Stomach (tissue), 4 donors: Measurements from ENCODE around the gene RPTOR.

ENCODE experiments used
- EP300 ChIP-seq: sonication (generic); formaldehyde crosslinking; IDR thresholded peaks from one replicate; pipeline ENCODE4 v1.6.1; 2017; ENCODE audit warnings: antibody characterized with exemption
- POLR2A ChIP-seq, 4 donors: fragments of 450-650 bp; IDR thresholded peaks; one replicate each; pipeline ENCODE4 v1.6.1; 2016; ENCODE audit warnings: antibody characterized with exemption in 4 of 4, control low read depth in 2 of 4, mild to moderate bottlenecking in 1 of 4, moderate library complexity in 1 of 4
- TF ChIP-seq, protein P1 (sequence below), 7 experiments: fragments of 450-650 bp in 4 of 7; fragments of 200-600 bp in 3 of 7; sonication (generic) in 3 of 7; IDR thresholded peaks; one replicate each; pipeline ENCODE4 v1.5.1; 2016 to 2019; ENCODE audit warnings: antibody characterized with exemption in 7 of 7, control low read depth in 2 of 7, mild to moderate bottlenecking in 1 of 7

DNA sequence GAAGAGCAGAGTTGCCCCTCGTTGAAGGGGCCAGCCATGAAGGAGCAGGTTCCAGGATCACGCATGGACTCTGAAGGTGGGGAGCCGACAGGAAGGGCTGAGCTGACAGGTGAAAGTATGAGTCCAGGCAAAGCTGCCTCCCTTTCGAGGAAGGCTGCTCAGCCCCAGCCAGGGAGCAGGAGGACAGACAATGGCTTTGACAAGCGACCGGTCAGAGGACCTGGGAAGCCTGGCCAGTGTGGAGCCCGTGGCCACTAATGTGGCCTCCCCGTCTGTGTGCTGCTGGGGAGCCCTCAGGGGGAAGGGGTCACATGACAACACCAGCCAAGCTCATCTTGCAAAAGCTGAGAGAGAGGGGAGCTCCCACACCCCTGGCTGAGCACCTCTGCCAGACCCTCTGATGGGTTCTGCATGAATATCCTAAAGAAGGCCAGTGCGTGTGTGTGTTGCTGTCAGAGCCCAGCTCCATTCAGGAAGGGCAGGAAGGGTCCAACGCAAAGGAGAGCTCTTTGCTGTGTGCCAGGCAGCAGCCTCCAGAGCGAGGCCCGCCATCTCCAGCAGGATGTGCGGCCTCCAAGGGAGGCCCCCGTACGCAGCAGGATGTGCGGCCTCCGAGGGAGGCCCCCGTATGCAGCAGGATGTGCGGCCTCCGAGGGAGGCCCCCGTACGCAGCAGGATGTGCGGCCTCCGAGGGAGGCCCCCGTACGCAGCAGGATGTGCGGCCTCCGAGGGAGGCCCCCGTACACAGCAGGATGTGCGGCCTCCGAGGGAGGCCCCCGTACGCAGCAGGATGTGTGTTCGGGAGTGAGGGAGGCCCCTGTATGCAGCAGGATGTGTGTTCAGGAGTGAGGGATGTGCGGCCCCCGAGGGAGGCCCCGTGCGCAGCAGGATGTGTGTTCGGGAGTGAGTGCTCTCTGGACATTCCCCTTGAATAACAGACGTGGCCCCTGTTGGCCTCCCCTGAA lies 344.9 kb downstream of the RPTOR start:
- TF ChIP-seq, protein P1, sequence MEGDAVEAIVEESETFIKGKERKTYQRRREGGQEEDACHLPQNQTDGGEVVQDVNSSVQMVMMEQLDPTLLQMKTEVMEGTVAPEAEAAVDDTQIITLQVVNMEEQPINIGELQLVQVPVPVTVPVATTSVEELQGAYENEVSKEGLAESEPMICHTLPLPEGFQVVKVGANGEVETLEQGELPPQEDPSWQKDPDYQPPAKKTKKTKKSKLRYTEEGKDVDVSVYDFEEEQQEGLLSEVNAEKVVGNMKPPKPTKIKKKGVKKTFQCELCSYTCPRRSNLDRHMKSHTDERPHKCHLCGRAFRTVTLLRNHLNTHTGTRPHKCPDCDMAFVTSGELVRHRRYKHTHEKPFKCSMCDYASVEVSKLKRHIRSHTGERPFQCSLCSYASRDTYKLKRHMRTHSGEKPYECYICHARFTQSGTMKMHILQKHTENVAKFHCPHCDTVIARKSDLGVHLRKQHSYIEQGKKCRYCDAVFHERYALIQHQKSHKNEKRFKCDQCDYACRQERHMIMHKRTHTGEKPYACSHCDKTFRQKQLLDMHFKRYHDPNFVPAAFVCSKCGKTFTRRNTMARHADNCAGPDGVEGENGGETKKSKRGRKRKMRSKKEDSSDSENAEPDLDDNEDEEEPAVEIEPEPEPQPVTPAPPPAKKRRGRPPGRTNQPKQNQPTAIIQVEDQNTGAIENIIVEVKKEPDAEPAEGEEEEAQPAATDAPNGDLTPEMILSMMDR (IDR thresholded peaks at IDR 0.05): no peak
- TF ChIP-seq POLR2A (IDR thresholded peaks at IDR 0.05) (no peak), EP300 (no peak)
